DOHH2 (cell line): ENCODE results near the gene CNTF.

Source experiments
- CTCF ChIP-seq: fragments of 200-600 bp; sonication (generic); IDR thresholded peaks from one replicate; pipeline ENCODE4 v1.5.1; 2014; ENCODE audit warnings: antibody characterized with exemption, mild to moderate bottlenecking, low read depth, low read length; ENCODE audit not compliant: poor library complexity, severe bottlenecking
- EZH2phosphoT487 ChIP-seq: fragments of 200-600 bp; sonication (generic); IDR thresholded peaks from 2 replicates; pipeline ENCODE4 v1.6.1; 2017; ENCODE audit warnings: borderline replicate concordance, mild to moderate bottlenecking, antibody characterized with exemption, low read length, moderate library complexity, mixed read lengths

- TF ChIP-seq CTCF (no peak), EZH2phosphoT487 (no peak)
Observed at GRCh38 chr11:58636587-58636986, 14.1 kb downstream of the CNTF start.
